ENCODE results near the gene LRRC55. TPM values are rescaled to one million over a fixed set of nuclear protein-coding genes. Genes with fewer than 3 reads are reported as not detected.
A peak's percentile ranks its signal among the peaks of the same experiment; 100 is the strongest.

The LRRC55 gene
- total RNA-seq, 1 experiment from 2014 or later, result 0.79 TPM

- ChIA-PET CTCF (interaction anchor here (1.2 to 2.9 kb wide), 2 partner anchors 48 to 69 kb away, joined by 4 to 20 read pairs; no protein-coding TSS in a partner anchor), POLR2A (no interaction called here)
- Mint-ChIP-seq H3K4me3 (peak overlapping the region; percentile 85), H3K36me3 (no peaks in the 10 kb centered on the region), H3K4me1 (peaks cover 22% of the 10 kb centered on the region), H3K27ac (no peak overlapping the region), H3K27me3 (ENCODE audit: low read depth) (peaks cover 44% of the 10 kb centered on the region), H3K9me3 (no peaks in the 10 kb centered on the region)
- no peak for TF ChIP-seq ATF6 (CRISPR knock-in tag; IDR thresholded peaks at IDR 0.05)
- DNase-seq (ENCODE audit: low spot score) (no peak), ATAC-seq (peak; percentile 12)
These were observed 2.1 kb upstream of the LRRC55 start for GRCh38 chr11:57179681-57180080.

GRCh38 chr11:57180081-57180561, 1.6 kb upstream of the LRRC55 start:
- H3K4me1 Mint-ChIP-seq, result peaks cover 22% of the 10 kb centered on the region
- CTCF ChIA-PET, result interaction anchor here (1.2 to 2.9 kb wide), 2 partner anchors 49 to 69 kb away, joined by 4 to 20 read pairs; no protein-coding TSS in a partner anchor
- H3K9me3 Mint-ChIP-seq, result no peaks in the 10 kb centered on the region
- ATAC-seq (peak; percentile 80), DNase-seq (ENCODE audit: low spot score) (peak; percentile 55)
- H3K4me3 Mint-ChIP-seq, result peak overlapping the region; percentile 85
- H3K27me3 Mint-ChIP-seq (ENCODE audit: low read depth), result peaks cover 44% of the 10 kb centered on the region
- TF ChIP-seq EMX1 (CRISPR knock-in tag; IDR thresholded peaks at IDR 0.05), result no peak
- no peak for TF ChIP-seq RORB (CRISPR knock-in tag; IDR thresholded peaks at IDR 0.05)
- TF ChIP-seq ATF3 (CRISPR knock-in tag; conservative IDR thresholded peaks at IDR 0.05), result no peak
- TF ChIP-seq CREM (CRISPR knock-in tag; IDR thresholded peaks at IDR 0.05), result no peak
- no peak for TF ChIP-seq GTF2I (CRISPR knock-in tag; conservative IDR thresholded peaks at IDR 0.05)
- TF ChIP-seq NR2C2 (CRISPR knock-in tag; IDR thresholded peaks at IDR 0.05), result no peak
- no peak for TF ChIP-seq SOX15 (CRISPR knock-in tag; IDR thresholded peaks at IDR 0.05)
- TF ChIP-seq HMGA2 (CRISPR knock-in tag; IDR thresholded peaks at IDR 0.05), result no peak
- TF ChIP-seq IRF1 (CRISPR knock-in tag; IDR thresholded peaks at IDR 0.05), result no peak
- TF ChIP-seq ZNF317 (CRISPR knock-in tag; IDR thresholded peaks at IDR 0.05; ENCODE audit: borderline replicate concordance, low read depth), result no peak
- TF ChIP-seq ZNF416 (CRISPR knock-in tag; IDR thresholded peaks at IDR 0.05), result no peak
- TF ChIP-seq E2F1 (CRISPR knock-in tag; IDR thresholded peaks at IDR 0.05), result no peak
- no peak for TF ChIP-seq FOXP1 (CRISPR knock-in tag; IDR thresholded peaks at IDR 0.05; ENCODE audit: borderline replicate concordance)
- TF ChIP-seq PREB (CRISPR knock-in tag; IDR thresholded peaks at IDR 0.05; ENCODE audit: borderline replicate concordance), result no peak
- TF ChIP-seq ZNF396 (CRISPR knock-in tag; IDR thresholded peaks at IDR 0.05; ENCODE audit: borderline replicate concordance), result no peak
- POLR2A ChIA-PET, result no interaction called here
- H3K27ac Mint-ChIP-seq, result no peak overlapping the region
- H3K36me3 Mint-ChIP-seq, result no peaks in the 10 kb centered on the region

- Mint-ChIP-seq H3K27ac (no peak overlapping the region), H3K36me3 (no peaks in the 10 kb centered on the region), H3K9me3 (no peaks in the 10 kb centered on the region), H3K27me3 (ENCODE audit: low read depth) (peaks cover 44% of the 10 kb centered on the region), H3K4me3 (peak overlapping the region; percentile 85), H3K4me1 (peaks cover 22% of the 10 kb centered on the region)
- POLR2A ChIA-PET, result interaction anchor here (0.7 kb wide), 1 partner anchor 9 kb away, joined by 3 read pairs; no protein-coding TSS in a partner anchor
- ATAC-seq (no peak), DNase-seq (ENCODE audit: low spot score) (no peak)
- CTCF ChIA-PET, result interaction anchor here (1.2 to 2.9 kb wide), 2 partner anchors 50 to 68 kb away, joined by 4 to 20 read pairs; no protein-coding TSS in a partner anchor
- no peak for TF ChIP-seq AFF4 (CRISPR knock-in tag; IDR thresholded peaks at IDR 0.05; ENCODE audit: borderline replicate concordance)
- TF ChIP-seq NFE2L1 (CRISPR knock-in tag; IDR thresholded peaks at IDR 0.05), result no peak
- TF ChIP-seq ZNF512 (CRISPR knock-in tag; IDR thresholded peaks at IDR 0.05; ENCODE audit: borderline replicate concordance), result no peak
- TF ChIP-seq NR1H2 (CRISPR knock-in tag; IDR thresholded peaks at IDR 0.05), result no peak
These were observed 789 bp upstream of the LRRC55 start for GRCh38 chr11:57180964-57181363.

All from WTC11 (cell line).